GM11168 (cell line): Measurements from ENCODE around the gene ZSCAN12.
"Not testable (repeated sequence)": the region's sequence is repeated elsewhere in the genome, so short reads cannot be mapped to it uniquely, and the experiment has no call there.

Source experiments
- in situ Hi-C: fragments of 300-500 bp; cut with MboI; formaldehyde crosslinking; loops from one replicate; pipeline ENCODE4 v1.12.0; 2022; ENCODE audit warnings: low sequenced_read_pairs; ENCODE audit not compliant: unreplicated experiment

ZSCAN12 gene

DNA sequence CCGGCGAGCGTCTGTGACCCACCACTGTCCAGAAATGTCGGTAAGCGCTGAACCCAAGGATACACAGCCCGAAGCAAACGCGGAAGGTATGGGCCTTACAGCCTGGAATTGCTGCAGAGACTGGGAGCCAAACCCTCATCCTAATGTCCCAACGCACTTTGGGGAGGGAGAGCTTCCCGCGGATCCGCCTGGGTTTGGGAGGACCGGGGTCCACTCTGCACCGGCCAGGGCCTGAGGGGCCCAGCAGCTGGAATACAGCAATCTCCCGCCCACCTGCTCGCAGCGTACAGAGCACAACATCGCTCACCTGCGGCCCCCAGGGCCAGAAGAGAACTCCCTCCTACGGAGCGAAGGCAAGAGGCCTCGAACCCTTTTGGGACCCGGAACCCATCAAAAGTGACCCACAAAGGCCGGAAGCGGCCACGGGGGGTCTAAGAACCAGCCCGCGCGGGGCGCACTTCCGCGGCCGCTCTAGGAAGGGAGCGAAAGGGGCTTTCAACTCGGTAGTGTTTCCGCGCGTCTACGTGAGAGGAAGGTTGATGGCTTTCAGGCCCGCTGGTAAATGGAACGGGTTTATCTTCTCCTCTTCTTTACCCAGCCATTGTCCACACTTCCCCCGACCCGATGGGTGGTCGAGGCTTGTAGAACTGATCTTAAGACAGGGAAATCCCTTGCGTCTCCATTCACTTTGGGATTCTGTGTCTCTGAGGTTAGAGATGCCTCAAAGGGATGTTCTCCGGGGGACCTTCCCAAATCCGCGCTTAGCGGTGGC, at the start of gene ZSCAN12:
TSS of gene ZSCAN12 (minus strand) at position 398 of the 772 bp plus-strand sequence. CDS start 1,342 bp downstream, outside the sequence.
- in situ Hi-C loops = no loop called here

DNA sequence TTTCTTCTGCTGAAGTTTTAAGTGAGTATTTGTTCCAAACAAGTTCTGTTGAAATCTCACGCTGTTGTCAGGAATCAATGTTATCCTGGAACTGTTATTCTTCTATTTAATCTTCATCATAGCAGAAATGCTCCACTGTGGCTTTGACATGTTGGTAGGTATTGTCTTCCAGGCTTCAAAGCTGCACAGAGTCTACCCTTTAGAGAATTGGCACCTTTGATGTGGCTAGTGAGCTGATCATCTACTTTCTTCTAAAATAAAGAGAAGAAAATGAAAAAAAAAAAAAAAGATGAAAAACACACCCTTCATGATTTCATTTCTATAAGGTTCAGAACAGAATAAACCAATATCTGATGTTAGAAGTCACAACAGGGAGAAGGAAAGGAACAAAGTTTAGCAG, 49.5 kb upstream of the ZSCAN12 start:
- in situ Hi-C loops = no loop called here

DNA sequence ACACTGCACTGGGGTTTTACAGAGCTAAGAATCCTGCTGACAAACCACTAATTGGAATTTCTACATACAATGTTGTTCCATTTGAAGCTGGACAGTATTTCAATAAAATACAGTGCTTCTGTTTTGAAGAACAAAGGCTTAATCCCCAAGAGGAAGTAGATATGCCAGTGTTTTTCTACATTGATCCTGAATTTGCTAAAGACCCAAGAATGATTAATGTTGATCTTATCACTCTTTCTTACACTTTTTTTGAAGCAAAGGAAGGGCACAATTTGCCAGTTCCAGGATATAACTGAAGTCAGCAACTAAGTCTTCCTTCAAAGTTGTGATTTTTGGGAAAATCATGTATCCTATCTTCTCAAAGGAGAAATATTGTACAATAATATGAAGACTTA, 48.0 kb upstream of the ZSCAN12 start:
- in situ Hi-C loops = not testable (repeated sequence)

DNA sequence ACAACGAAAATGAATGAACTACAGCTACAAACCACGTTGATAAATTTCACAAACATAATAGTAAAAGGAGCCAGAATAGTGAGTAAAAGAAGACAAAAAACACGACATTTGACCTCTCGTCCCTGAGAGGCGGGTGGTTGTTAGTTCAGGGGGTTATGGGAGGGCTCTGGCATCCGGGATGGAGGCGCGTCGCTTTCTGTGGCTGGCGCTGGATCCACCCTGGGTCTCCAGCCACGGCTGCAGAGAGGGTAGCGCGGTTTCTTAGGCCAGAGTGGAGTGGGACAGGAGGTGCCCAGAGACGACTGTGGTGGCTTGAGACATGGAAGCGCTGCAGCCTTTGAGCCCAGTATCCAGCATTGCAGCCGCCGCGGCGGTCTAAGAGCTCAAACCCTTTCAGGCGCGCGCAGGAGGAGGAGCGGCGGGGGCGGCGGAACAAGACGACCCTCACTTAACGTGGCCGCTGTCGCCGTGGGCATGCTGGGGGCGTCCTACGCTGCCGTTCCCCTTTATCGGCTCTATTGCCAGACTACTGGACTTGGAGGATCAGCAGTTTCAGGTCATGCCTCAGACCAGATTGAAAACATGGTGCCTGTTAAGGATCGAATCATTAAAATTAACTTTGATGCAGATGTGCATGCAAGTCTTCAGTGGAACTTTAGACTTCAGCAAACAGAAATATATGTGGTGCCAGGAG, 47.4 kb upstream of the ZSCAN12 start:
- in situ Hi-C loops = no loop called here

DNA sequence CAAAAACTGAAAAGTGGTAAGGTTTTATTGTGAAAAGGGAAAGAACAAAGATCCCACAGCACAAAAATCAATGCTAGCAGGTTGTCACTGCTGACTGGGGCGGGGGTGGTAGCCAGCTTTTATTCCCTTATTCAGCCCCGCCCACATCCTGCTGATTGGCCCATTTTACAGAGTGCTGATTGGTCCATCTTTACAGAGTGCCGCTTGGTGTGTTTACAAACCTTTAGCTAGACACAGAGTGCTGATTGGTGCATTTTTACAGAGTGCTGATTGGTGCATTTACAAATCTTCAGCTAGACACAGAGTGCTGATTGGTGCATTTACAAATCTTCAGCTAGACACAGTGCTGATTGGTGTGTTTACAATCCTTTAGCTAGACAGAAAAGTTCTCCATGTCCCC, 45.2 kb upstream of the ZSCAN12 start:
- in situ Hi-C loops = not testable (repeated sequence)

DNA sequence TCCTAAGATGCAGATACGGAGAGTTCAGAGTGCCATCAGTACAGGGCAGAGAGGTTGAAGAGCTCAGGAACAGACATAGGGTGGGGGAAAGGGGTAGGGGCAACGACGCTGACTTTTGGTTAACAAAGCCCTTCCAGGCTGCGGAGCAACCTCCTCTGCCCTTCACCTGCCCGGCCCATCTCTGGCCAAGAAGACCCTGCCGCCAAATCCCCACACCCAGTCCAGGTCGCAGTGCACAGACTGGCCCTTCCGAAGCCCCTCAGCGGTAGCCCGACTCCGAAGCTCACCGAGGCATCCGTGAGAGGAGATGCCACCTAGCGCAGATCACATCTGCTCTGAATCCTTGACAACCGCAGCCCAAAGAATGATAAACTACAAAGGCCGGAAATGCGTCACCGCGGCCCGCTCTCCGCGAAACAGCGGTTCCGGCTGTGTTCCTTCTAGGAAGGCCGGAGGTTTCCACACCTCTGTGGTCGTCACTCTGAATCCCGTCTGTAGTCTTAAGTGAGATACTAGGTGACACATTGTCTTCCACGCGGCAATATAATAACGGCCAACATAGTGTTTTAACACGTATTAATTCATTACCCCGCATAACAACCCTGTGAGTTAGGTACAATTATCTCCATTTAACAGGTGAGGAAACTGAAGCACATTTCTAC, 43.7 kb upstream of the ZSCAN12 start, which contains the start of gene ZSCAN23:
TSS of gene ZSCAN23 (minus strand) at position 380 of the 662 bp plus-strand sequence. CDS start 7,225 bp downstream, outside the sequence.
- in situ Hi-C loops = no loop called here

DNA sequence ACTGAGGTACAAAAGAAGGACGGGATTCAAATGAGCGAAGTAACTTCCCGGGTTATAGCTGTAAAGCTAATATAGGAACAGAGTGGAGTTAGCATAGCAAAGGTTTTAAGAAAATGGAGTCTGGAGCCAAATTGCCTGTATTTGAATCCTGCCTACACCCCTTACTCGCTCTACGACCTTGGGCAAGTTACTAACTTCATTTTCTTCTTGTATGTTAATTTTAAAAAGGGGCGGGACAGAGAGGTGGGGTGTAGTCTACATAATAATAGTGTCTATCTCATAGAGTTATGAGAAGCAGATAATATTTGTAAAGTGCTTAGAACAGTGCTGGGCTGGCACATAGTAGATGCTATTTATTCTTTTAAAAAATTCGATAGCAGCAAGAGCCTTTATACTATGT, 43.0 kb upstream of the ZSCAN12 start:
- in situ Hi-C loops = no loop called here

DNA sequence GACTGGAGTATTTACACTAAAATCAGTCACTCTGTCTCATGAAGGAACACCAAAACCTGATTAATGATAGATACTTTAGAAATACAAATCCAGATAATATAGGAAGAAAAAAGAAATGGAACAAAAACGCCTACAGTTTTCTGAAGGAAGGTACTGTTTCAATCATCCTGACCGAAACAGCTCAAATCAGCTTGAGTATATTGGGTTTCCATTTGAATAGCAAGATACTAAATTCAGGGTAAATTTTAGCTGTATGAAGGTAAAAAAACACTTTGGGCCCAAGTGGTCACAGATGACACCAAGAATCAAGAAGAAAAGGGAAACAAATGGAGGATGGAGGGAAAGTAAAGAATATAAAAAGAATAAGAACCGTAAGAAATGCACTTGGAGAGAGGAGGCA, 36.9 kb upstream of the ZSCAN12 start:
- in situ Hi-C loops = no loop called here

DNA sequence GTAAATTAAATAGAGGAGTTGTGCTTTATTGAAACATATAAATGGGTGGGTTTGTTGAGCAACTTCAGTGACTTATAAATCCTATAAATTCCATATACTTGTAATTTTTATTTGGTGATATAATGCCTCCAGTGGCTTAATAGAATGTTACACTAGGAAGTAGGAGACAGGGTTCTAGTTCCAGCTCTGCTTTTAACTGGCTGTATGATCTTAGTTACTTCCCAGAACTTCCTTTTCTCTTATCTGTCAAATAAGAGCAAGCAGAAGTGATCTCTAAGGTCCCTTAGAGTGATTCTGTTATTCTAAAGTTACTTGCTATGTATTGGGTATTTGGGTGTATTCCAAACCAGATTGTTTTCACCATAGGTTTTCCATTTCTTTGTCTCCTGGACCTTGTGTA, 33.6 kb upstream of the ZSCAN12 start:
- in situ Hi-C loops = no loop called here

DNA sequence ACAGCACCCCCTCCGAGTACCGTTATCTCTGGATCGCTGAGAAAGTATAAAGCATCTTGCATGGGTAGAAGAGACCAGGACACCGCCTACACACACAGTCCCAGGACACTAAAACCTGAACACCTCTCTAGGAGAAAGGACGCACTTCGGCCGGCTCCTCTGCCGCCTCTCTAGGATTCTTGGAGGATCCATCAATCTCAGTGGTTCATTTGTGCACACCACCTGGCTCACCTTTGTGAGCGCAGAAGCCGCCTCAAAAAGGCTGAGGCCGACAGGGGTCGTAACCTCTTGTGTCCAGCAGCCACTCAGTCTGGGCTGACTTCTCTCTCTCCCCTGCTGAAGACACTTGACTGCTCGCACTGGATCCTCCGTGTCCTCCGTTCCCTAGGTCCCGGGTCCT, 30.2 kb upstream of the ZSCAN12 start:
- in situ Hi-C loops = no loop called here

DNA sequence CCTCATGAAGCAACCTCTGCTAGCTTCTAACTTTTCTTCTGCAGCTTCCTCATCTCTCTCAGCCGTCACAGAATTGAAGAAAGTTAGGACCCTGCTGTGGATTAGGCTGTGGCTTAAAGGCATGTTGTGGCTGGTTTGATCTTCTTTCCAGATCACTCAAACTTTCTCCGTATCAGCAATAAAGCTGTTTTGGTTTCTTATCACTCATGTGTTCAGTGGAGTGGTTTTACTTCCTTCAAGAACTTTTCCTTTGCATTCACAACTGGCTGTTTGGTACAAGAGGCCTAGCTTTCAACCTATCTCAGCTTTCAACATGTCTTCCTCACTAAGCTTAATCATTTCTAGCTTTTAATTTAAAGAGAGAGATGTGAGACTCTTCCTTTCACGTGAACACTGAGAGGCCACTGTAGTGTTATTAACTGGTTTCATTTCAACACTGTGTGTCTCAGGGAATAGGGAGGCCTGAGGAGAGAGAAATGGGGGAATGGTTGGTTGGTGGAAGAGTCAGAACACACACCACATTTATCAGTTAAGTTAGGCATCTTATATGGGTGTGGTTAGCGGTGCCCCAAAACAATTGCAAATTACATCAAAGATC, 26.5 kb upstream of the ZSCAN12 start:
- in situ Hi-C loops = no loop called here

DNA sequence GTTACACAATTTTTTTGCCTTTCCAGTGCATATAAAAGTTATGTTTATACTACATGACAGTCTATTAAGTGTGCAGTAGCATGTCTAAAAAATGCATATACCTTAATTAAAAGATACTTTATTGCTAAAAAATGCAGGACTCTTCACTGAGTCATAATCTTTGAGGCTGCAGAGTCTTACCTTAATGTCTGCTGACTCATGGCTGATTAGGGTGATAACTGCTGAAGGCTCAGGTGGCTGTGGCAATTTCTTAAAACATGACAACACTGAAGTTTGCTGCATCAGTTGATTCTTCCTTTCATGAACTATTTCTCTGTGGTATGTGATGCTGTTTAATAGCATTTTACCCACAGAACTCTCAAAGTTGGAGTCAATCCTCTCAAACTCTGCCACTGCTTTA, 24.6 kb upstream of the ZSCAN12 start:
- in situ Hi-C loops = no loop called here

DNA sequence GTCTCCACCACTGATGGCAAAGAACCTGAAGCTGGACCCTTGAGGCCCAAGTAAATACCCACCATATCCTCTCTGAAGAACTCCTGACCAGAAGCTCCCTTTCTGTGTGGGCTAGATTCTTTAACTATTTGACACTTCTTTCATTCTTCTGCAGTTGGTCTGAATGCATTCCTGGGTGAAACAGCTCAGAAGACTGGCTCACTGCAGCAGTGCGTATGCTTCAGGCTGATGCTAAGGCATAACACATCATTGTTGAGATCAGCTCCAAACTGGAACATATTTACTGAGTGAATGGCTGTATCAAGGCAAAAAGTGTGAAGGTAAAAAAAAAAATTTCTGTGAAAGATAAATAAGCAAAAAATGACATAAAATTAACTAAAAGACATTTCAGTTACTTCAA, 24.0 kb upstream of the ZSCAN12 start:
- in situ Hi-C loops = no loop called here

DNA sequence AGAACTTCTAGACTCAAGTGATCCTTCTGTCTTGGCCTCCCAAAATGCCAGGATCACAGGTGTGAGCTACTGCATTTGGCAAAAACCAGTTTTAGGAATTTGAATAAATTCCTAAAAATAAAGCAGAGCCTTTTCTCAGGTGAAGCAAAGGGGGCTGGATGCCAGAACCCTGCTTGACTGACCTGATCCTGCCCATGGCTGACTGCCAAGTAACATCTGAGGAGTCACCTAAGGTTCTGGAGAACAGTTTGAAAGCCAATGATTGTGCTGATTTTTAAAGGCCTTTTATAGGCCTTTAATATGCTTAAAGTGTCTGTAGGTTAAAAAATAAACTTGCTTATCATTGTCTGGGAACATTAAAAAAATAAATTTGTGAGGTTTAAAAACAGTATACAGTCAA, 14.1 kb upstream of the ZSCAN12 start:
- in situ Hi-C loops = no loop called here

DNA sequence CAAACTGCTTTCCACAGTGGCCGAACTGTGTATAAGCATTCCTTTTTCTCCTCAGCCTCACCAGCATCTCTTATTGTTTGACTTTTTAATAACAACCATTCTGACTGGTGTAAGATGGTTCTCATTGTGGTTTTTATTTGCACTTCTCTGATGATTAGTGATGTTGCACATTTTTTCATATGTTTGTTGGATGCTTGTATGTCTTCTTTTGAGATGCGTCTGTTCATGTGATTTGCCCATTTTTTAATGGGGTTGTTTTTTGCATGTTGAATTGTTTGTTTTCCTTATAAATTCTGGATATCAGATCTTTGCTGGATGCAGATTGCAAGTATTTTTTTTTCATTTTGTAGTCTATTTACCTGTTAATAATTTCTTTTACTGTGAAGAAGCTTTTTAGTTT, 11.2 kb upstream of the ZSCAN12 start:
- in situ Hi-C loops = no loop called here

DNA sequence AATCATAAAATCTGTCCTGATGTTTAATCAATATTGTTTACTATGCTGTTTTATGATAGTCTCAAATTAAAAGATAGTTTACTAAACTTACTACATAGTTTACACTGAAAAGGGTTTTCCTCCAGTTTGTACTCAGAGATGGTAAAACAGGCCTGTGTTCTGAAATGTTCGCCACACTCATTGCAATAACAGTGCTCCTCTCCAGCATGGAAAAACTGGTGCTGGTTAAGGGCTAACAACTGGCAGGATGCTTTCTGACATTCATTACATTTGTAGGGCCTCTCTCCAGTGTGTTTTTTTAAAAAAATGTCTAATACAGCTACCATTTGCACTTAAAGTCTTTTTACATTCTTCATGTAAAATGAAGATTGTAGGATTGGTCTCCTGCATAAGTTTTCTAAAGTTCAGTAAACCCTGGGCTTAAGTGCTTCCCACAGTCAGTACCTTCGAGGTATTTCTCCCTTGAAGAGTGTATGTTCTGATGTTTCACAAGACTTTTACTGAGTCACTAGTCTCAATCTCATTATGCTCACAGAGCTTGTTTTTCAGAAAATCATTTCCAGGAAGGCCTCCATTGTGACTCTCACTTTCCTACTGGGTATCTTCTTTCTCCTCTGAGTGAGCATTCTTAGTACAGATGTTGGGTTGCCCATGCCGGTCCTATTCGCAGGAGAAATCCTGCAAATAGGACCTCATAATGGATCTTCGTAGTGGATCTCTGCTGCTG, 8.7 kb upstream of the ZSCAN12 start:
- in situ Hi-C loops = no loop called here

DNA sequence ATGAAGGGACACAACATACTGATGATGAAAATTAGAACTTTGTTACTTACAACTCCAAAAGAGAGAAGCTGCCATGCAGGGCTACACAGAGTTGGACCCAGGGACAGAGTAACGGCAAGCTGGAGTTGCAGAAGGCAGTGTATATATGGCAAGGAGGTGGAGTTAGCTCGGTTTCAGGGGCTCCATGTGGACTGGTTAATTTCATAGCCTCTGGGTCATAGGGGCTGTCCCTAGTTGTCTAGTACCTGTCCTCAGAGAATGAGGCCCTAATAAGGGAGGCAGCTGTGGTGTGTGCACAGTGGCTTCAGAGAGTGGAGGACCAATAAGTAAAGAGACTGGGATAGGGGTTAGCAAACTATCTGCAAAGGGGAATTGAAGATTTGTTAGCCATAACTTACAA, 7.9 kb upstream of the ZSCAN12 start:
- in situ Hi-C loops = no loop called here

DNA sequence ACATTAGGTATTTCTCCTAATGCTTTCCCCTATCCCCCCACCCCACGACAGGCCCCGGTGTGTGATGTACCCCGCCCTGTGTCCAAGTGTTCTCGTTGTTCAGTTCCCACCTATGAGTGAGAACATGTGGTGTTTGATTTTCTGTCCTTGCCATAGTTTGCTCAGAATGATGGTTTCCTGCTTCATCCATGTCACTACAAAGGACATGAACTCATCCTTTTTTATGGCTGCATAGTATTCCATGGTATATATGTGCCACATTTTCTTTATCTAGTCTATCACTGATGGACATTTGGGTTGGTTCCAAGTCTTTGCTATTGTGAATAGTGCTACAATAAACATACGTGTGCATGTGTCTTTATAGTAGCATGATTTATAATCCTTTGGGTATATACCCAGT, 4.4 kb upstream of the ZSCAN12 start:
- in situ Hi-C loops = not testable (repeated sequence)

DNA sequence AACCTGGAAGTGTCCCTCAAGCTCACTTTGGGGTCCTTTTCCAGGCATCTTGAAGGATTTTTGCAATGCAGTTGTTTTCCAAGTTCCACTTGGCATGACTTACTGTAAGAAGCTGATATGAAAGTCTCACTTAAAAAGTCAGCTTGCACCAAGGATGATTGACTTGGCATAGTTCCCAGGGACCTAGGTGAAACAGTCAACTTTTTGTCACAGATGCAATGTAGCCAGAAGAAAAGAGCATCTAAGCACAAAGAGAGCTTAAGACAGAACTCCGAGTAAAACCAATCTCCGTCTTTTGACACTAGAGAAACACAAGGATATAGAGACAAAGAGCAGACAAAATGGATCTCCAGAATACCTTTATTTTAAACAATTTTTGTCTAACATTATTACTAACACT, 2.6 kb upstream of the ZSCAN12 start:
- in situ Hi-C loops = no loop called here

DNA sequence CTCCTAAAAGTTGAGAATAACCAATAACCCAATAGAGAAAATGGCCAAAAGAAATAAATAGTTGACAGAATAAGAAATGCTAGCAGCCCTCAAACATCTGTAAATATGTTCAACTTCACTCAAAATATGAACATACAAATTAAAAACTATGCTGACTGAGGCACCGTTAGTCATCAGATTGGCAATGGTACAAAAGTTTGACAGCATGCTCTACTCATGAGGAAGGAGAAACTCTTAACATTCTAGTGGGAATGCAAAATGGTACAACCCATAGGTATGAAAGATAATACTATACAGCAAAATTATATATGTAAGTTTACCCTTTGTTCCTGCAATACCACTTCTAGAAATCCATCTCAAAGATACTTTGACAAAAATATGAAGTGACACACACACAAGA, 1.6 kb upstream of the ZSCAN12 start:
- in situ Hi-C loops = no loop called here
